ENCODE measurements around the gene NIBAN1. TPM values are rescaled to one million over a fixed set of nuclear protein-coding genes. Genes with fewer than 3 reads are reported as not detected.

NIBAN1 gene
- total RNA-seq, 4 donors from 2014 or later: 17.7 to 26.4 (median 22.1) TPM

DNA sequence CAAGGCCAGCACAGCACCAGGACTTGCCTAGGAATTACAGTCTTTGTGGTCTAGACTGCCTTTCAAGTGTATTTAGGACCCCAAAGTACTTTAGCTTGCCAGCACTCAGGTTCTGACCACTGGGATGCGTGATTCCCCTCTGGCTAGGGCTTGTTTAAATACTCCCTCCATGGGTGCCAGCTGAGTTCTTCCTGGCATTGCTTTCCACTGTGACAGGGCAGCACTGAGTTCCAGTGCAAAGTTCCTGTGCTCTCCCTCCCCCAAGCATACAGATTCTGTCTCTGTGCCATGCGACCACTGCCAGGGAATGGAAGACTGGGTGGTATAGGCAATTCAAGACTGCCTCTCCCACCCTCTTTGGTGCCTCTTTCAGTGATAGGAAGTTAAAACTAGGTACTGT lies 45.9 kb downstream of the NIBAN1 start:
- H3K36me3 ChIP-seq: no peaks in the 10 kb centered on the region
- no peaks in the 10 kb centered on the region for H3K9me3 ChIP-seq
- no peak overlapping the region for H3K27ac ChIP-seq
- no peak overlapping the region for H3K4me3 ChIP-seq
- no peak for DNase-seq (ENCODE audit: low spot score in 2 of 2)
- TF ChIP-seq POLR2A (IDR thresholded peaks at IDR 0.05) (no peak), EP300 (IDR thresholded peaks at IDR 0.05) (no peak), CTCF (IDR thresholded peaks at IDR 0.05) (no peak)
- H3K27me3 ChIP-seq: no peaks in the 10 kb centered on the region
- peaks cover 0 to 3% (median 0%) of the 10 kb centered on the region in 4 donors for H3K4me1 ChIP-seq
- 100% methylated on average over 2 of the region's 2 CpGs for WGBS, 2 donors

Small RNA genes lying within 50 kb of the gene (small RNA-seq; reads per million reads assigned to genes)
- not detected for gene RNA5SP72

Other genes with a start within 250 kb of the NIBAN1 start
- 10 to 100 TPM; 33.0 to 57.3 (median 39.0) TPM for gene EDEM3, start 219.7 kb downstream of the NIBAN1 start, total RNA-seq
- gene RNF2, start 71.0 kb upstream of the NIBAN1 start, total RNA-seq: 10 to 100 TPM; 11.1 to 18.9 (median 15.3) TPM
- 10 to 100 TPM; 13.5 to 30.2 (median 18.0) TPM for gene TRMT1L, start 182.4 kb upstream of the NIBAN1 start, total RNA-seq
- 10 to 100 TPM in 3 of 4 donors, 1 to 10 TPM in 1; 8.2 to 16.0 (median 11.7) TPM for gene SWT1, start 182.7 kb upstream of the NIBAN1 start, total RNA-seq